T-helper 1 cell (primary cell): ENCODE measurements around the gene DGCR6L.
"Not testable (repeated sequence)": the region's sequence is repeated elsewhere in the genome, so short reads cannot be mapped to it uniquely, and the experiment has no call there.

Experiments used
- DNase-seq, 5 donors: peaks; one replicate each; pipeline ENCODE4 v3.0.0-alpha.2; 2012 to 2020

DGCR6L gene

GRCh38 chr22:20308806-20309650 is 10.8 kb downstream of the DGCR6L start:
- not testable (repeated sequence) for DNase-seq

GRCh38 chr22:20307448-20308447 is 12.1 kb downstream of the DGCR6L start:
- not testable (repeated sequence) for DNase-seq

- DNase-seq, result not testable (repeated sequence)
Measured at GRCh38 chr22:20306646-20307447, 13.0 kb downstream of the DGCR6L start.

GRCh38 chr22:20305894-20306645 is 13.8 kb downstream of the DGCR6L start:
- DNase-seq, result no peak

- DNase-seq, result not testable (repeated sequence)
Measured at GRCh38 chr22:20305230-20305893, 14.5 kb downstream of the DGCR6L start.

GRCh38 chr22:20304646-20305045 is 15.2 kb downstream of the DGCR6L start:
- DNase-seq, result no peak

GRCh38 chr22:20303229-20303534 is 16.7 kb downstream of the DGCR6L start:
- not testable (repeated sequence) for DNase-seq

GRCh38 chr22:20302438-20303228 is 17.2 kb downstream of the DGCR6L start:
- DNase-seq, result no peak

GRCh38 chr22:20299746-20300136 is 20.1 kb downstream of the DGCR6L start:
- peak in 1 of 5 donors; percentile 19 for DNase-seq

GRCh38 chr22:20298803-20299745 is 20.8 kb downstream of the DGCR6L start:
- peak; percentile 84 to 91 (median 85) for DNase-seq

GRCh38 chr22:20298110-20298802 is 21.6 kb downstream of the DGCR6L start:
- DNase-seq, result no peak

GRCh38 chr22:20297414-20298109 is 22.3 kb downstream of the DGCR6L start:
- DNase-seq, result no peak

- no peak for DNase-seq
Measured at GRCh38 chr22:20296598-20296997, 23.3 kb downstream of the DGCR6L start.

GRCh38 chr22:20295262-20296064 is 24.4 kb downstream of the DGCR6L start:
- no peak for DNase-seq

- no peak for DNase-seq
Measured at GRCh38 chr22:20292673-20293232, 27.1 kb downstream of the DGCR6L start.

- no peak for DNase-seq
Measured at GRCh38 chr22:20292108-20292507, 27.8 kb downstream of the DGCR6L start.

- no peak for DNase-seq
Measured at GRCh38 chr22:20291604-20292063, 28.2 kb downstream of the DGCR6L start.
